T-cell (primary cell): ENCODE measurements around the gene TCP10L. TPM values are rescaled to one million over a fixed set of nuclear protein-coding genes. Genes with fewer than 3 reads are reported as not detected.

ENCODE experiments used
- total RNA-seq, 35 experiments: library from RNA in 6 of 35; stranded (reverse) in 6 of 35; fragments of 120-200 nt in 1 of 35; gene quantifications; one replicate each; pipeline versions ENCODE4 v1.2.1 to v1.2.4 and lab custom pipeline; 2013 to 2026

The TCP10L gene
- total RNA-seq, 5 donors from 2014 or later (not counting 1 experiment from before 2014, with no cell fraction given), result 0.19 to 0.73 (median 0.39) TPM; not detected in 1

Other genes starting within 250 kb of the TCP10L start
- 10 to 100 TPM; 13.4 to 20.2 (median 18.9) TPM for gene URB1, start 192.5 kb downstream of the TCP10L start, total RNA-seq
- 10 to 100 TPM in 4 of 5 donors, 1 to 10 TPM in 1; 9.7 to 22.1 (median 18.0) TPM for gene EVA1C, start 172.8 kb downstream of the TCP10L start, total RNA-seq
- gene CFAP298, start 26.9 kb upstream of the TCP10L start, total RNA-seq, result 10 to 100 TPM; 19.5 to 36.8 (median 32.1) TPM
- gene SYNJ1, start 142.5 kb upstream of the TCP10L start, total RNA-seq, result 10 to 100 TPM; 15.2 to 24.0 (median 20.3) TPM
- 10 to 100 TPM; 54.0 to 66.2 (median 58.2) TPM for gene PAXBP1, start 186.2 kb upstream of the TCP10L start, total RNA-seq